Keratinocyte (primary cell): Measurements from ENCODE around the gene NTRK1. TPM values are rescaled to one million over a fixed set of nuclear protein-coding genes. Genes with fewer than 3 reads are reported as not detected.

Experiments used
- DNase-seq: peaks from one replicate; pipeline ENCODE4 v3.0.0-alpha.2; 2011; ENCODE audit warnings: low read depth, missing footprints, low spot score
- FAIRE-seq: peaks from 2 replicates; lab custom pipeline; 2011; peaks lifted over from hg19 to GRCh38; lab: Jason Lieb, UNC
- H2AFZ ChIP-seq: 2 replicates; pipeline ENCODE4 v1.6.0; 2012; ENCODE audit warnings: low read length, control low read depth, inconsistent platforms; ENCODE audit not compliant: control insufficient read depth
- H3K27ac ChIP-seq: 2 replicates; pipeline ENCODE4 v1.5.1; 2011; ENCODE audit warnings: low read length; ENCODE audit not compliant: control insufficient read depth, insufficient read depth
- H3K27me3 ChIP-seq: 3 replicates; pipeline ENCODE4 v1.6.0; 2011; ENCODE audit warnings: low read length; ENCODE audit not compliant: control insufficient read depth, insufficient read depth; ENCODE audit errors: extremely low read depth
- H3K36me3 ChIP-seq, 2 experiments: 2 replicates in 1 of 2; 3 replicates in 1 of 2; pipeline ENCODE4 v1.5.1; 2011; ENCODE audit warnings: low read length in 2 of 2, mild to moderate bottlenecking in 1 of 2; ENCODE audit not compliant: control insufficient read depth in 2 of 2, insufficient read depth in 2 of 2; ENCODE audit errors: extremely low read depth in 1 of 2
- H3K4me1 ChIP-seq: 3 replicates; pipeline ENCODE4 v1.5.1; 2011; ENCODE audit warnings: low read length; ENCODE audit not compliant: control insufficient read depth, insufficient read depth; ENCODE audit errors: extremely low read depth
- H3K4me2 ChIP-seq: 3 replicates; pipeline ENCODE4 v1.6.0; 2011; ENCODE audit warnings: low read depth, low read length; ENCODE audit not compliant: control insufficient read depth, insufficient read depth; ENCODE audit errors: extremely low read depth
- H3K4me3 ChIP-seq, 3 experiments: fragments of 200-600 bp in 1 of 3; sonication (generic) in 1 of 3; 2 replicates in 2 of 3; 3 replicates in 1 of 3; pipeline ENCODE4 v1.5.1; 2011 to 2016; ENCODE audit warnings: low read length in 3 of 3, mild to moderate bottlenecking in 3 of 3, control low read depth in 2 of 3, inconsistent platforms in 1 of 3, low read depth in 1 of 3, mixed read lengths in 1 of 3, mixed run types in 1 of 3, moderate library complexity in 1 of 3; ENCODE audit not compliant: control insufficient read depth in 2 of 3, insufficient read depth in 2 of 3; ENCODE audit errors: extremely low read depth in 1 of 3
- H3K79me2 ChIP-seq: 2 replicates; pipeline ENCODE4 v1.6.0; 2012; ENCODE audit warnings: low read length; ENCODE audit not compliant: control insufficient read depth, insufficient read depth
- H3K9ac ChIP-seq: 3 replicates; pipeline ENCODE4 v1.6.0; 2011; ENCODE audit warnings: low read length; ENCODE audit not compliant: control insufficient read depth, insufficient read depth; ENCODE audit errors: extremely low read depth
- H3K9me1 ChIP-seq: 3 replicates; pipeline ENCODE4 v1.6.0; 2011; ENCODE audit warnings: low read length; ENCODE audit not compliant: control insufficient read depth, insufficient read depth; ENCODE audit errors: extremely low read depth
- H3K9me3 ChIP-seq: 2 replicates; pipeline ENCODE4 v1.5.1; 2012; ENCODE audit warnings: low read depth, low read length; ENCODE audit not compliant: control insufficient read depth
- H4K20me1 ChIP-seq: 3 replicates; pipeline ENCODE4 v1.6.0; 2011; ENCODE audit warnings: low read length; ENCODE audit not compliant: control insufficient read depth, insufficient read depth; ENCODE audit errors: extremely low read depth
- CTCF ChIP-seq, 3 experiments: IDR thresholded peaks in 1 of 3; conservative IDR thresholded peaks in 1 of 3; optimal IDR thresholded peaks in 1 of 3; 2 replicates in 2 of 3; 3 replicates in 1 of 3; pipeline versions ENCODE3 to v1.5.1; 2011; ENCODE audit warnings: low read length in 3 of 3, mild to moderate bottlenecking in 3 of 3, moderate library complexity in 2 of 3, control low read depth in 1 of 3, inconsistent platforms in 1 of 3; ENCODE audit not compliant: insufficient read depth in 2 of 3; ENCODE audit errors: extremely low read depth in 1 of 3
- EZH2 ChIP-seq: IDR thresholded peaks from one replicate; pipeline ENCODE4 v1.6.1; 2012; ENCODE audit warnings: inconsistent platforms, mild to moderate bottlenecking, low read length, moderate library complexity
- dilution Hi-C: fragments of 300-500 bp; cut with MboI; formaldehyde crosslinking; loops from one replicate; pipeline ENCODE4 v1.7.0; 2020; ENCODE audit warnings: low sequenced_read_pairs; ENCODE audit not compliant: extremely low pct_ligation_motif_present
- polyA plus RNA-seq, 5 experiments: library from polyadenylated mRNA; depleted of rRNA in 3 of 5; stranded (reverse) in 3 of 5; stranded (forward) in 1 of 5; unstranded in 1 of 5; fragments of >200 nt; gene quantifications; 1 replicate in 1 of 5; 2 replicates in 3 of 5; 3 replicates in 1 of 5; pipeline versions ENCODE4 v1.2.1 to v1.2.3, GENCODE V29; 2011 to 2012; ENCODE audit warnings: missing spikeins in 2 of 5, low read depth in 1 of 5, low replicate concordance in 1 of 5

Gene NTRK1
- polyA plus RNA-seq, 1 donor (not counting 4 experiments of a cell fraction or from before 2014, with no cell fraction given): 0.03 TPM

DNA sequence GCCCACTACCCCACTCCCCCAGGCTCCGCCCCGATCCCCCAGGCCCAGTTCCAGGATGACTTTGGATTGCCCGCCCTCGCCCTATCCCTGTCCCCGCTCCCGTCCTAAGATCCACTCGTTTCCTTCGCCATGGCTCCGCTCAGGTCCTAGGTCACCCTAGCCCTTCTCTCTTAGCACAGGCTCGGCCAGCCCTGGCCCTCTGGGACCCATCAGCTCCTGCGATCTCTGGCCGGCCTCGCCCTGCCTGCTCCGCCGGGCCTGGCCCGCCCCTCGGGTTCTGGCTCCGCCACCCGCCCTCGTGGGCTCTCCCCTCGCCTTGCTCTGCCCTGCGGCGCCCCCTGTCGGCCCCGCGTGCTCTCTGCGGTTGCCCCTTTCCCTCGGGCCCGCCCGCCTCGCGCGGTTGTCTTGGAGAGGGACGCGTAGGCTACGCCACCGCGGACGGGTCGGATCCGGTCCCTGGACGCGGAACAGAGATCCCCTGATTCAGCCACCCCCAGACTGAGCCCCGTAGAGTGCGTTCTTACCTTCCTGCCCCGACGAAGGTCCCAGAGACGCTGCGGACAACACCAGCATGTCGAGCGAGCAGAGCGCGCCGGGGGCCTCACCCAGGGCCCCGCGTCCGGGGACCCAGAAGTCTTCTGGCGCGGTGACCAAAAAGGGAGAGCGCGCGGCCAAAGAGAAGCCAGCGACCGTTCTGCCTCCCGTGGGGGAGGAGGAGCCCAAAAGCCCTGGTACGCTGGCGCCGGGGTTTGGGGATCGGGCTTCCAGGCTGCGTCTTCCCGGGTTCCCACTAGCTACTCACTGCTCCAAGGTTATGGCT lies 59.8 kb downstream of the NTRK1 start, which contains the start of gene LRRC71:
Gene LRRC71 (plus strand): TSS at position 400 of the 820 bp plus-strand sequence. CDS start 172 bp downstream, at position 572.
- Histone ChIP-seq H4K20me1 (peaks cover 4% of the 10 kb centered on the region), H3K9me1 (no peaks in the 10 kb centered on the region), H2AFZ (peak within 1 kb of the TSS; percentile 54), H3K9me3 (no peaks in the 10 kb centered on the region), H3K9ac (peak within 1 kb of the TSS; percentile 34), H3K27me3 (peaks cover 51% of the 10 kb centered on the region), H3K79me2 (no peaks in the 10 kb centered on the region), H3K27ac (no peak within 1 kb of the TSS), H3K36me3 (peaks cover 0 to under 1% of the 10 kb centered on the region in 2 experiments), H3K4me2 (peak within 1 kb of the TSS; percentile 82), H3K4me3 (peak within 1 kb of the TSS; percentile 8 to 42 (median 24)), H3K4me1 (peaks cover 12% of the 10 kb centered on the region)
- dilution Hi-C loops: no loop called here
- no peak for DNase-seq
- FAIRE-seq: no peak
- TF ChIP-seq CTCF (optimal IDR thresholded peaks at IDR 0.05 in 1 of 3, IDR thresholded peaks at IDR 0.05 in 1 of 3, conservative IDR thresholded peaks at IDR 0.05 in 1 of 3; ENCODE audit: extremely low read depth in 1 of 3, insufficient read depth in 2 of 3, low read length in 3 of 3): peak; percentile 73 to 90 (median 90)
- peak; percentile 89 for TF ChIP-seq EZH2

DNA sequence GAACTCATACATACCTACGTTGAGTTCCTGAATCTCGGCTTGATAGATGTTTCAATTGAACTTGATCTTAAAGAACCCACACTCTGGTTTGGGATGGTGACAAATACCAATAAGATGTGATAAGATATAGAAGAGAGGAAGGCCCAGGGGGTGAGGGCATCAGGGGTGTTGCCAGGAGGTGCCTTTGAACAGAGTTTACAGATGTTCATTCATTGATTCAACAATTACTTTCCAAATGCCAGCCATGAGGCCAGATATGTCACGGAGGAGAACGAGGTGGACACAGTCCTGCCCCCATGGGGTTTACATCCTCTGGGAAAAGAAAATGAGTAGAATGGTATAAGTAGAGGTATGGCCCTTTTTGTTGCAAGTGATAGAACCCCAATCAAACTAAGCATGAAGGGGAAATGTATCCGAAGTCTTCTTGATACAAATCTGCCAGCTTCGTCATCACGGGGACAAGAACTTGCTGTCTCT lies 60.4 kb downstream of the NTRK1 start:
- no peak overlapping the region for H3K27ac ChIP-seq
- no peak overlapping the region for H3K9ac ChIP-seq
- peaks cover 4% of the 10 kb centered on the region for H4K20me1 ChIP-seq
- no peak overlapping the region for H2AFZ ChIP-seq
- TF ChIP-seq CTCF (optimal IDR thresholded peaks at IDR 0.05 in 1 of 3, IDR thresholded peaks at IDR 0.05 in 1 of 3, conservative IDR thresholded peaks at IDR 0.05 in 1 of 3; ENCODE audit: extremely low read depth in 1 of 3, insufficient read depth in 2 of 3, low read length in 3 of 3) (no peak), EZH2 (no peak)
- H3K4me3 ChIP-seq: peak overlapping the region in 1 of 3 experiments; percentile 42
- no peaks in the 10 kb centered on the region for H3K79me2 ChIP-seq
- no peak for FAIRE-seq
- no peaks in the 10 kb centered on the region for H3K36me3 ChIP-seq
- H3K9me1 ChIP-seq: no peaks in the 10 kb centered on the region
- DNase-seq: no peak
- dilution Hi-C loops: no loop called here
- peaks cover 53% of the 10 kb centered on the region for H3K27me3 ChIP-seq
- no peaks in the 10 kb centered on the region for H3K9me3 ChIP-seq
- H3K4me2 ChIP-seq: peak overlapping the region; percentile 82
- H3K4me1 ChIP-seq: peaks cover 15% of the 10 kb centered on the region
